ENCODE results near the gene HOXC6.

- no peak for TF ChIP-seq POLR2A (IDR thresholded peaks at IDR 0.05)
- TF ChIP-seq, protein P1, sequence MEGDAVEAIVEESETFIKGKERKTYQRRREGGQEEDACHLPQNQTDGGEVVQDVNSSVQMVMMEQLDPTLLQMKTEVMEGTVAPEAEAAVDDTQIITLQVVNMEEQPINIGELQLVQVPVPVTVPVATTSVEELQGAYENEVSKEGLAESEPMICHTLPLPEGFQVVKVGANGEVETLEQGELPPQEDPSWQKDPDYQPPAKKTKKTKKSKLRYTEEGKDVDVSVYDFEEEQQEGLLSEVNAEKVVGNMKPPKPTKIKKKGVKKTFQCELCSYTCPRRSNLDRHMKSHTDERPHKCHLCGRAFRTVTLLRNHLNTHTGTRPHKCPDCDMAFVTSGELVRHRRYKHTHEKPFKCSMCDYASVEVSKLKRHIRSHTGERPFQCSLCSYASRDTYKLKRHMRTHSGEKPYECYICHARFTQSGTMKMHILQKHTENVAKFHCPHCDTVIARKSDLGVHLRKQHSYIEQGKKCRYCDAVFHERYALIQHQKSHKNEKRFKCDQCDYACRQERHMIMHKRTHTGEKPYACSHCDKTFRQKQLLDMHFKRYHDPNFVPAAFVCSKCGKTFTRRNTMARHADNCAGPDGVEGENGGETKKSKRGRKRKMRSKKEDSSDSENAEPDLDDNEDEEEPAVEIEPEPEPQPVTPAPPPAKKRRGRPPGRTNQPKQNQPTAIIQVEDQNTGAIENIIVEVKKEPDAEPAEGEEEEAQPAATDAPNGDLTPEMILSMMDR (IDR thresholded peaks at IDR 0.05): peak; percentile 13 to 49 (median 47)
These were observed 38.8 kb upstream of the HOXC6 start for GRCh38 chr12:53989227-53990113.
